Posterior vena cava (tissue), 2 donors: ENCODE results near the gene CTNNBIP1. TPM values are rescaled to one million over a fixed set of nuclear protein-coding genes. Genes with fewer than 3 reads are reported as not detected.
"Not testable (repeated sequence)": the region's sequence is repeated elsewhere in the genome, so short reads cannot be mapped to it uniquely, and the experiment has no call there.

ENCODE experiments used
- DNase-seq: peaks from one replicate; pipeline ENCODE4 v3.0.0-alpha.2; 2020; ENCODE audit warnings: low spot score
- intact Hi-C, 2 donors: fragments of 100-400 bp; cut with DNase I; formaldehyde crosslinking; loops; one replicate each; pipeline versions ENCODE4 v1.14.1 to v1.14.2; 2022 to 2023
- long read RNA-seq, 2 donors: library from polyadenylated mRNA; unstranded; transcript quantifications; one replicate each; pipeline ENCODE4 v2.0.0, GENCODE V29; 2020 to 2021
- total RNA-seq, 2 donors: library from RNA; stranded (reverse); fragmentation: NEBNext Ultra II Directional; extraction: Animal tissue kit (Norgen Biotek cat#: 25700); gene quantifications; one replicate each; pipeline ENCODE4 v1.2.1, GENCODE V29; 2021
- donor health status: DM: yes; HTN: yes; CAD: no.
- donor health status: DM: yes; HTN: yes; CAD: no.

CTNNBIP1 gene, protein sequence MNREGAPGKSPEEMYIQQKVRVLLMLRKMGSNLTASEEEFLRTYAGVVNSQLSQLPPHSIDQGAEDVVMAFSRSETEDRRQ
- total RNA-seq, result 10 to 100 TPM; 13.9 to 18.3 TPM
- long read RNA-seq, donor 1, transcript CTNNBIP1-204 (5 exons, 1,206 nt), result major isoform, 7 of 9 reads
- long read RNA-seq, donor 1, partial matches to known transcripts, result 1 of 9 reads
- long read RNA-seq, donor 1, other reads (novel, unspliced or antisense), result 0 of 9 reads
- long read RNA-seq, donor 2, partial matches to known transcripts, result 0 of 8 reads
- long read RNA-seq, donor 2, other reads (novel, unspliced or antisense), result 8 of 8 reads

DNA sequence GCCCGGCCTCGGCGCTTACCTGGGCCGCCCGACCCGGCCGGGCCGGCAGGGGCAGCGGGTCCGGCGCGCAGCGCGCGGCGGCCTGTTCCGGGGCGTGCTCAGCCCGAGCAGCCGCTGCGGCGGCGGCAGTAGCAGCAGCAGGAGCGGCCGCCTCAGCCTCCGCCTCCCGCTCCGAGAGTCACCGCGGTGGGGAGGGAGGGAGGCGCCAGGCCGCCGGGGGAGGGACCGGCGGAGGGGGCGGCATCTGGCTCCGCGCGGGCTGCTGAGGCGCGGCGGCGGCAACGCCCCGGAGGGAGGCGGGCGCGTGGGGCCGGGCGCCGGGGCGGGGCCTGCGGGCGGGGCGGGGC, at the start of gene CTNNBIP1:
TSS of gene CTNNBIP1 (minus strand) at position 194 of the 347 bp plus-strand sequence. CDS start 38,205 bp downstream, outside the sequence.
- intact Hi-C loops, result no loop called here
- DNase-seq, result no peak

DNA sequence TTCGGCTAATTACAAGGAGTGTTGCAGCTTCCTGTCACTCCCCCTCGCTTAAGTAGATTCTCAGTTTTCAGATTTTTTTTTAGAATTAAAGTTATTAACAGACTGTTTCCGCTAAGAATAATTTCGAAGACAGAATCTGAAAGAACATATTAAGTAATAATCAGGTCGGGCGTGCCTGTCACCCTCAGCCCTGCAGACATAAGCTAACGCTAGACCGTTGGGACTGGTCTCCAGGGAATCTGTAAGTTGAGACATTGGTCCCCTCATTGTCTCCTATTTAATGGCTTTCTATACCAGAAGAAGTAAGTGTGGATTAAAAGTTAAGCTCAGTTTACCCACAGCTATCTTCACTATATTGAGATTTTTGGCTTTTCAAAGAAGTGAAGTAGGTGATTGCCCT, 47.7 kb upstream of the CTNNBIP1 start:
- intact Hi-C loops, result no loop called here
- no peak for DNase-seq

DNA sequence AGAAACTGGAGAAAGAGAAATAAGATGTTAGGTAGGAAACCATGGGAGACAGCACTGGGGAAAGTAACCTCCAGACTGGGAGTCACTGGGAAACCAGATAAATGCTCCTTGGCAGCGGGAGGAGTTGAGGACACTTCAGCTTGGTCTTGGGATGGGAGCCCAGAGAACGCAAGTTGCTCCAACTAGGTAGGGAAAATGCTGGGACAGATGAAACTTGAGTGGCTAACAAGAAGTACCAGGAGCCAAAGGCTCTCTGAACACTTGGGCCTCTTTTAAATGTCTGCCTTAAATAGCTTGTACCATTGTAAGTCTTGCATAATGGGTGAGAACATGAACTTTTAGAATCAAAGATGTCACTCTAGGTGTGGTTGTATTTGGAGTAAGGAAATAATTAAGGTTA, 36.2 kb upstream of the CTNNBIP1 start:
- intact Hi-C loops, result no loop called here
- DNase-seq, result no peak

DNA sequence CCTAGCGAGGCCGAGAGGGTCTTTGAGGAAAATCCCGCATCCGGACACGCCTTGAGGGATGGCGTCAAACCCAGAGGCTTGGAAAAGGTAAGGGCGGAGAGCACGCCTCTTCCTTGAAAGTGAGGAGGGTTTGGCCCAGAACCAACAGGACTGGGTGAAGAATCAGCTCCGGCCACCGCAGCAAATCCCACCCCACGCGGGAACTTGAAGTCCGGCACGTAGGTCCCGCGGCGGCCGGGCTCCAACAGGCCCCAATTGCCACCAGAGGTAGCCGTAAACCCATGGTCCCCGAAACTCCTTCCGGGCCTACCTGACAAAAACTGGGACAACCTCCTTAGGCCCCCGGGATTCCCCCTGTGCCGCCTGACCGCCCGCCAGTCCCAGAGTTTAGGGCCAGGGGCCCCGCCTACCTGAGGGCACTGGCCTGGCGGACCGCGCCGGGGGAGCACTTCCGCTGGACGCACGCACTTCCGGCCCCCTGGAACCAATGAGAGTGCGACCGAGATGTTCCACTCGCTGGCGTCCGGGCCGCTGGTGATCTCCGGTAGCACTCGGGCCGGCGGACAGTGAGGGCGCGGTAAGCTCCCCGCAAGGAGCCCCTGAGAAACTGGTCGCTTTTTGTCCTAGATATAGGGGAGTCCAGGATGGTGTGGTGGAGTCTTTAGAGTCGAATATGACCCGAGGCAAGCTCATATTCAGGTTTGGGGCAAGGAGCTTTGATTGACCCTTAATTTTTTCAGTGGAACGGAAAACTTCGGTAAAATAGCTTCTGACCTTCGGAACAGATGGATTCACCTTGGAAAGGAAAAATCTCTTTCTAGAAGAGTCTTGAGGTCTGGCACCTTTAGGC, 33.1 kb upstream of the CTNNBIP1 start, which contains the start of the genes LZIC and NMNAT1:
TSS of gene LZIC (minus strand) at position 453 of the 850 bp plus-strand sequence. CDS start 6,772 bp downstream, outside the sequence.
TSS of gene NMNAT1 (plus strand) at position 537 of the 850 bp plus-strand sequence. CDS start 28,599 bp downstream, outside the sequence.
- peak; percentile 98 for DNase-seq
- intact Hi-C loops, result no loop called here

DNA sequence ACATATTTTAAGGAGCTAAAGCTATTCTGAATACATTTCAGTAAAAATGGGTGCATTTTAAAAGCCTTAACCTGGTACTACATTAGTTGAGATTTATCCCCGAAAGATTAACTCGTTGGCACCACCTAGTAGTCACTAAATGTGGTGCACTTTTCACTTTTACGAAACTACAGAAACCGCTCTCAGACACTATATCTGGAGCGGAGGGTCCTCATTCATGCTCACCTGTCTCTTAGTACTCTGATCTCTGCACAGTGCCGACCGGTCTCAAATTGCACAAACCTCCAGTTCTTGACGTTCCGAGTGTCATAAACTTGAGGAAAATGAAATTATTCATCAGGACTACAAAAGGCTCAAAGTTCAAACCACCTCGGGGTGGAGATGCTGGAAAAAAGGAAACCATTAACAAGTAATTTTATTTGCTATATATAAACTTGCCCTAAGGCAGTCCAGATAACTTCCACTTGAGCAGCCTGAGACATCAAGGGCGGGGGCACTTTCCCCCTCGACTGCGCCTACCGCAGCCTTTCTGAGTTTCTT, 32.4 kb upstream of the CTNNBIP1 start:
- DNase-seq, result no peak
- intact Hi-C loops, result no loop called here

DNA sequence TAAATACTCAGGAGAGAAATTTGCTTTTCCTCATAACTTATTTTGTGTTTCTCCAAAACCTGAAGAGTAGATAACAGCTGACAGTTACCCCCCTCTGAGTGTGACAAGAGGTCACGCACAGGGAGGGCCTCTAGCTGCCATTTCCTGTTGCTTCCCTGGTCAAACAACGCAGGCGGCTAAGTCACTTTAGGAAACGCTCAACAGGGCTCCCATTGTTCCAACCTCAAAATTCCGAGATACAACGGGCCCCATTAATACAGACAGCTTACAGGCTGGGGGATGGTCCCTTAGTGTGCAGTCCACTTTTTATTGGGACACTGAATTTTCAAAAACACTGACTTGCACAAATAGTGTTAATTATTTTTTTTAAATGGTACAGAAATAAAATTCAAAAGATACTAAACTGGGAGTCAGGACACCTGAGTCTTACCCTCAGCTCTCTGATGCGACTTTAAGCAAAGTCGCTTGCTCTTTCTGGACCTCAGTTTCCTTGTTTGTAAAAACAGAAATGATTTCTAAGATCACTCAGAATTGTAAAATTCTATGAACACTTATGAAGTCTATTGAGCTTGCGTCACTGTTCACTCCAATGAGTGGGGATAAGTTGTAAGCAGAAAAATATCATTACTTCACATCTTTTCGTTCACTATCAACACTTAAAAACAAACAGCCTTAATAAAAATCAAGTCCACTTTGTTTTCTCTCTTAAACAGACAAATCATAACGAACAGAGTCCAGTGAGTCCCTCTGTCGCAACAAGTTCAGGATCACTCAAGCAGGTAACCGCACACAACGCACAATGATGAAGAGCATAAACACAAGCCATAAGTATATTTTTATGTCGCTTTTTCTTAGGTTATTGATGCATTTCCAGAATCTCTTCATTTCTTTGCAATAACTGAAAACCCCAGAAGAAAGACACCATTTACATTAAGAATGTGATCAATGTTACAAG, 19.6 kb upstream of the CTNNBIP1 start:
- no peak for DNase-seq
- intact Hi-C loops, result loop anchor here in 1 of 2 donors (10.0 kb wide), 1 partner anchor 55 kb away; no protein-coding TSS in a partner anchor

DNA sequence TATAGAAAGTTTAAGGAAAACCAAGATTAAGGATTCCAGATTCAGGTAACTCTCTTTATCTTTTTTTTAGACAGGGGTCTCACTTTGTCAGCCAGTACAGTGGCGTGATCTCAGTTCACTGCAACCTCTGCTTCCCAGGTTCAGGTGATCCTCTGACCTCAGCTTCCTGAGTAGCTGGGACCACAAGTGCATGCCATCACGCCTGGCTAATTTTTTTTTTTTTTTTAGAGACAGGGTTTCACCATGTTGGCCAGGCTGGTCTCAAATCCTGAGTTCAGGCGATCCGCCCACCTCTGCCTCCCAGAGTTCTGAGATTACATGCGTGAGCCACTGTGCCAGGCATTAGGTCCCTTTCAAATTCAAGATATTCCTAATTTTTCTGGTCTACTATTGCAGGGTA, 17.2 kb upstream of the CTNNBIP1 start:
- no peak for DNase-seq
- intact Hi-C loops, result loop anchor here in 1 of 2 donors (10.0 kb wide), 1 partner anchor 52 kb away; no protein-coding TSS in a partner anchor

DNA sequence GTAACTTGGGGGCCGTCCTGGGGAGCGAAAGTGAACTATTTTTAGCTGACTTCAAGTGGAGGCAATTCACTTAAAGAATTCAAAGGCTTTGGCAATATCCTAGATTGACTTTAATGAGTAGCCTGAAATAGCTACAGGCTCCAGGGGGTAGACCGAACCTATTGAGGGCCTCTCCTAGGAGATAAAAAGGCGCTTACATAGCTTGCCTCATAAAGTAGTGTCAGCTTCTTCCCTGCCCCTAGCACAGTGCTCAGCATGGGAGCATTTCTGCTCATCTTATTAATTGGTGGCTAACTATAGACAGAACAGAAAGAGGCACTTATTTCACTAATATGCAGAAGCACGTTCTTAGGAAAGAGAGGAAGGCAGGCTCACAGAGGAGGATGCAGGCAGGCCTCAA, 12.3 kb upstream of the CTNNBIP1 start:
- no peak for DNase-seq
- intact Hi-C loops, result loop anchor here in 1 of 2 donors (10.0 kb wide), 1 partner anchor 48 kb away; no protein-coding TSS in a partner anchor

DNA sequence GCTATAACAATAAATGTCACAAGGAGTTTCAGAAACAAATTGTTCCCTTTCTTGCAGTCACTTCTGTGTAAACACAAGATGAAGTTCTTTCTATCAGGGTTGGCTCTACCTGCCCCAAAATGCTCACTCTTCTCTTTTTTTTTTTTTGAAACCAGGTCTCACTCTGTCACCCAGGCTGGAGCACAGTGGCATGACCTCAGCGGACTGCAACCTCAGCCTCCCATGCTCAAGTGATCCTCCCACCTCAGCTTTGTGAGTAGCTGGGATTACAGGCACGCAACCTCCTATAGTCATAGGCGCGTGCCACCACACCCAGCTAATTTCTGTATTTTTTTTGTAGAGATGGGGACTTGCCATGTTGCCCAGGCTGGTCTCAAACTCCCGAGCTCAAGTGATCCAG, 10.5 kb upstream of the CTNNBIP1 start:
- intact Hi-C loops, result loop anchor here (2.0 to 10.0 kb wide), 2 partner anchors 46 to 486 kb away; no protein-coding TSS in a partner anchor
- no peak for DNase-seq

DNA sequence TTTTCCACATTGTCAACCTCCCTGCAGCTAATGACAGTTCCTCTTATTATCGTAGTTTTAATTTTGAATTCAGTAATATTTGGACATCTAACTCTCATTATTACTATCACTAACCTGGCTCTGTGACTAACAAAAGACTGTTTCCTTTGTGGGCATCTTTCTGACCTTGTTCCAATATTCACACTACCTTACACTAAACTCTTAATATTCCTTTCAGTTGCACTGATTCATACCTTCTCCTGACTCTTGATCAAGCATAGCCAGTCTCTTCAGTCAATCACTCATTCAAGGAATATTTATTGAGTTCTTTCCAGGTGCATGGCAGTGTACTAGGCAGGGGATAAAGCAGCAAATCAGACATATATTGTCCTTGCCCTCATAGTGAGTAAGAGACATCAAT, 7.8 kb upstream of the CTNNBIP1 start:
- DNase-seq, result no peak
- intact Hi-C loops, result no loop called here

DNA sequence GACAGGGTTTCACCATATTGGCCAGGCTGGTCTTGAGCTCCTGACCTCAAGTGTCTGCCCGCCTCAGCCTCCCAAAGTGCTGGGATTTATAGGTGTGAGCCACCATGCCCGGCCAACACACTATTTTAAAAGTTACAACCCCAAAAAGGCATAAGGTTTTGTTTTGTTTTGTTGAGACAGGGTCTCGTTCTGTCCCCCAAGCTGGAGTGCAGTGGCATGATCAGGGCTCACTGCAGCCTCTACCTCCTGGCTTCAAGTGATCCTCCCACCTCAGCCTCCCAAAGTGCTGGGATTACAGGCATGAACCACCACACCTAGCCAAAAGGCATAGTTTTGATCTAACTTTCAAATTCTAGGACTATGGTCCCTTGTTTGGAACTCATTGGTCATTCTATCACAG, 7.4 kb upstream of the CTNNBIP1 start:
- intact Hi-C loops, DNase-seq: not testable (repeated sequence)

DNA sequence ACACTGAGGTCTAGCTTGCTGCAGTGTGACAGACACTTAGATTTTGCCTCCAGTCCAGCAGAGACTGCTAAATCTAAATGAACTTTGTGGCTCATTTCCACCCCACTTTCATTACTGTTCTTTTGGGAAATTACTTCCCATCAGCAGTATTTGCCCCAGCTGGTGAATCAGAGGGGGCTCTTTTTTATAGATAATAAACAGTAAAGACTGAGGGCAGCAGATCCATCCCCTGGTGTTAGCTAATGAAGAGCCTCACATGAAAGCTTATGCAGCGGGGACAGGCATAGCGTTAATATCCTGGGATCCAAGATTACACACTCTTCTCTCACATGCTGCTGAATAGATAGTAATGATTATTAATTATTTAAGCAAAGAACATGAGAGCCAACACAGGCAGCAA, 6.4 kb upstream of the CTNNBIP1 start:
- no peak for DNase-seq
- intact Hi-C loops, result no loop called here

DNA sequence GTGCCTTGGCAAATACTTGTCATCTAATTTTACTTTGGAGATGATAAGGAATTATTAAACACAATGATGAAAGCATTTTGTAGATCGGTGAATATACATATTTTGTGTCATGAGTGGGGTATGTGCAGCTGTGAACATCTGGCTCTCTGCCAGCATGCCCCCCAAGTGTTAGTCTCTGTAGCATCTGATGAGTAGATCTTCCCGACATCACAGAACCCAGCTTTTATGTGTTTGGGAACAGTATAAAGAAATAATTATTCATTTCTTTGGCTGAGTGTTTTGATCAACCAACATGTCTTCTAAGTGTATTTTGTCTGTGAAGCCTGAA, 4.5 kb upstream of the CTNNBIP1 start:
- intact Hi-C loops, result no loop called here

DNA sequence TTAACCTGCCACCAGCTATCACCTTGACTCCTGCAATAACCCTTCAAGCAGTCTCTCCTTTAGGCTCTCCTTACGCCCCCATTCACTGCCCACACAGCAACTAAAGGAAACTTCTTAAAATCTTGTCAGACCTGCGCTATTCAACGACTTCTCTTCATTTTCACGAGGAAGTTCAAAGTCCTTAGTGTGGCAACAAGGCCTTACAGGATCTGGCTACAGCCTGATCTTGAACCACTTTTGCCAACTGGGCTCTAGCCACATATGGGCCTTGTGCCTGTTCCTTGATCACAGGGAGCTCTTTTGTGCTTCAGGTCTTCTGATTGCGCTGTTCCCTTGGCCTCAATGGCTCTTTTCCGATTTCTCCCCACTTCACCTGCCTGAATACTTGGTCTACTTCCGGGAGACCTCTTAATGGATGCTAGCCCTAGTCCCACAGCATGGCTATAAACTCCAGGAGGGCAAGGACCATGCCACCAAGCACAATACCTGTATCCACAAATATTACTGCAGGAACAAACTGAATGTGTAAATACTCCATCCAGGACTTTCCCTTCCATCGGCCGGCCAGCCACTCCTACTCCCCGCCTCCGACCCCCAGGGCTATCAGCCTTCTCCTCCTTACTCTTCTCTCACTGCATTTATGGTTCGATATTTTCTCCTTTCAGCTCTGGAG, 2.3 kb upstream of the CTNNBIP1 start:
- intact Hi-C loops, result no loop called here
- no peak for DNase-seq

More for the DNA sequence above, 4.5 kb upstream of the CTNNBIP1 start:
- DNase-seq, result no peak

DNA sequence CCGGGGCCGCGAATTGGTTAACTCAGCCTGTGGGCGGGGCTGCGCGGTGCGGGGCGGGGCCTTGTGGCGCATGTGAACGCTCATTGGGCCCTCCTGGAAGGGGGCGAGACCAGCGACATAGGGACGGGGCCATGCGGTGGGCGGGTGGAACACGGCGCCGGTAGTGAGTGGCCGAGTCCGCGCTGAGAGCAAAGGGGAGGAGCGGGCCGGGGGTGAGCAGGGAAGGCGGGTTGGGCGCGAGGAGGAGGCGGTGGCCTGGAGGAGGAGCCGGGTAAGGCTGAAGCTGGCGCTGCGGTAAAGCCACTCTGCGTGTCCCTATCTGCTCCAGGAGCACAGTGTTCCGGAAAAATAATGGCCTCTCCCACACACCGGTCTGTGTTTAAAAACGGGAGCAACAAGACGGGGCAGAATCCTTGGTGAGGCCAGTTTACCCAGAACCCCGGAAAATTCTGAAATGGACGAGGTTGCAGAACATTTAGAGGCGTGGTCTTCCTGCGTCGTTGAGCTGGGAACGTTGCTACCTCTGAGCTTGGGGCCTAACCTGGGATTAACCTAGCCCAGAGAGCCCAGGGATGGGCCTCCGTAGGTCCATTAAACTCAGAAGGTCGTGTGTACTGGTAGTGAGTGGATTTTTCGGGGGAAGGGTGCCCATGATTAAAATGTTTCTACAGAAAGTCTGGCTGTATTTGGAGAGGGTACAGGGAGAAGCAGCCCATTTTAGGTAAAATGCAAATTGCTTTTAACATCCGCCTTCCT, 532 bp upstream of the CTNNBIP1 start:
- DNase-seq, result peak; percentile 100
- intact Hi-C loops, result no loop called here

DNA sequence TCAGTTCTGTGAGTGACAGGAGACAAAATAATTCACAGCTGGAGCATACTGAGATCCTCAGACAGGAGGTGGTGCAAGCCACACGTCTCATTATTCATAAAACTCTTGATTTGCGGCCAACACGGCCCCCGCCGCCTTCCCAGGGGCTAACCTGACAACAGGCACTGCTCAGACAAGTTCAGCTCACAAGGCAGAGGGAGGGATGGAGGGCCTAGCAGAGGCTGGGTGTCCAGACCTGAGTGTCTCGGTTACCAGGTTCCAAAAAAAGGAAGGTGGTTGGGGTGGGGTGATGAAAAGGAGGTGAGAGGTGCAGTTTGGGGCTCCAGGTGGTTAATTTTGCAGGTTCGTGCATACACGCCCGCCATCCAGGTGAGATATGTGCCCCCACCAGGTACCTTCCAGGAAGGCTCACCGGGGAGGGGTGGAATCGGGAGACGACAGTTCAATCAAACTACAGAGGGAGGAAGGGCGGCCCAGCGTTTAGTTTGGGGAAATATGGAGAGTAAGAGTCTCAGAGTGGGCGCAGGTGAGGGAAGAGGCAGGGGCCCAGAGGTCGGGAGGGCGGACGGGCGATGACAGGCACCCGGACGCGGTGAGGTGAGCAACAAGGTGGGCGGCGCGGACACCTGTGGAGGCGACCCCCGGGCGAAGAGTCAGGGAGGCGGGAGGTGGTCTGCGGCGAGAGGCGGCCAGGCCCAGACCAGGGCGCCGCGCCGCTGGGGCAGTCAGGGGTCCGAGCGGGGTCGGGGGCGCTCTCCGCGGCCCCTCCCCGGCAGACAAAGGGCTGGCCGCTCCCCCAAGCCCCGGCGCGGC, 629 bp downstream of the CTNNBIP1 start:
- peak; percentile 83 for DNase-seq
- intact Hi-C loops, result no loop called here

DNA sequence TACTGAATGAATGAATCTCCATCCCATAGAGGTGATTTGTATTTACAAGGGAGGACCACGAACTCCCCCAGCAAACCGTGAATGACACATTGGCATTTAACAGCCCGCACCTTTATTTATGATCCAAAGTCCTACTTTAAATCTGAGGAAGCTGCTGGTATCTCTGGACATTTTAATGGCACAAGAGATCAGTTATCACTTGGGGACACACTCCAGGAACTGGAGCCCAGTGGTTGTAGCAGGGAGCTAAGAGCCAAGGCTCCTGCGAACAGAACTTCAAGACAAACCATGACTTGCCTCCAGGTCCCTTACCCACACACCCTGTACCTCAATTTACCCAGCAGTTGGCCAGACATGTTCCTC, 1.2 kb downstream of the CTNNBIP1 start:
- no peak for DNase-seq
- intact Hi-C loops, result no loop called here
